Measurements from ENCODE around the gene TJP2.

Gene TJP2

DNA sequence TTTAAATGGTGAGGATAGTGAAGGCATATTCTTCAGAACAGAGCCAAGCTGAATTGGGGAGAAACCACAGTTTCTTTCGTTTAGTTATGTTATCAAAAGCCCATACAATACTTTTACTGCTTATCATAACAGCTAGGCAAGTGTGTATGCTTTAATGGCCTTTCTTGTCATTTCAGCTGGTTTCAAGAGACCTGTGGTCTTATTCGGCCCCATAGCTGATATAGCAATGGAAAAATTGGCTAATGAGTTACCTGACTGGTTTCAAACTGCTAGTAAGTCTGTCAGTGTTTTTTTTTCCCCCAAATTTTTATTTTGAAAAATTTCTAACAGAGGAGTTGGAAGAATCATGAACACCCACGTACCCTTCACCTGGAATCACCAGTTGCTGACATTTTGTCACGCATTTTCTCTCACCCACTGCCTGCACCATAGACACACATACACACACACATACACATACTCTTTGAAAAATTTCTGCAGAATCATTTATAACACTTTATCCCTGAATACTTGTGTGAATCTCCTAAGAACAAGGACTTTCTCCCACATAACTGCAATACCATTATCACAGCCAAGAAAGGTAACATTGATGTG lies 63.7 kb downstream of the TJP2 start:
- no peak for ATAC-seq

- no peak for ATAC-seq
These were observed 69.0 kb downstream of the TJP2 start for GRCh38 chr9:69243116-69243515.

- ATAC-seq: no peak
These were observed 72.6 kb downstream of the TJP2 start for GRCh38 chr9:69246629-69247028.

DNA sequence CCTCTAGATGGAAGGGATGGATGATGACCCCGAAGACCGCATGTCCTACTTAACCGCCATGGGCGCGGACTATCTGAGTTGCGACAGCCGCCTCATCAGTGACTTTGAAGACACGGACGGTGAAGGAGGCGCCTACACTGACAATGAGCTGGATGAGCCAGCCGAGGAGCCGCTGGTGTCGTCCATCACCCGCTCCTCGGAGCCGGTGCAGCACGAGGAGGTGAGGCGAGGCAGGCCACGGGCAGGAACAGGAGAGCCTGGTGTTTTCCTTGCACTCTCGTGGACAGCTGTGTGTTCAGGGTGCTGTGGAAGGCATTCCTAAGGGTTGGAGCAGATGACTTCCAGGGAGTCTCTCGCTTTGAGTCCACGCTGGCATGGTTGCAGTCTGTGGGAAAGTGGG lies 73.9 kb downstream of the TJP2 start:
- ATAC-seq: no peak

GRCh38 chr9:69249337-69249736 lies 75.3 kb downstream of the TJP2 start:
- ATAC-seq: no peak

GRCh38 chr9:69250681-69251080 lies 76.6 kb downstream of the TJP2 start:
- ATAC-seq: no peak

DNA sequence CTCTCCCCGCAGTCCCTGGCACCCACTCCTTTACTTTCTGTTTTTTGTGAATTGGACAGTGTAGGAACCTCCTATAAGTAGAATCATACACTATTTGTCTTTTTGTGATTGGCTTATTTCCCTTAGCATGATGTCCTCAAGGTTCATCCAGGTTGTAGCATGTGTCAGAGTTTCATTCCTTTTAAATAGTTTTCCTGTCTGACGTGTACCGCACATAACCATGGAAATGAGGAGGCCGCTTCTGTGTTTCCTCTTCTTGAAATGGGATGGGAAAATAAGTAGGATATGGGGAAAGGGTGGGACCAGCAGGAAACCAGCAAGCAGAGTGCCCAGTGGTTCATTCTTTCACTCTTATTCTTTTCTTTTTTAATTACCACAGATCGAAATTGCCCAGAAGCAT lies 78.4 kb downstream of the TJP2 start:
- no peak for ATAC-seq

DNA sequence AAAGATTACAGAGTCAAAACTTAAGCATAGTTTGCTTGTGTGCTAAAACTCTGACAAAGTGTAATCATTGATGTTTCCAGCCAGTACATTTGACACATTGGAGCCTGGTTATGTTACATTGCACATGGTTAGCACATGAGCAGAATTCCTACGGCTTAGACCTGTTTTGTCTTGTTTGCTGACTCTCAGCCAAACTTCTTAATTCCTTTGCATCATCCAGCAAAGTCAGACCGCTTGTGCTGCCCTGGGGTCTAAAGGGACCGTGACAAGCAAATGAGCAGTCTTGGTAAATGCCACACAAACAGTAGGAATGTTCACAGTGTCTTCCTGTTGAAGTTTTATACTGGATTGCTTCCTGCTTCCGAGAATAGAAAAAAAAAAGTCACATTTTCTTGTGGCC lies 79.0 kb downstream of the TJP2 start:
- no peak for ATAC-seq

GRCh38 chr9:69254223-69254622 lies 80.1 kb downstream of the TJP2 start:
- no peak for ATAC-seq

DNA sequence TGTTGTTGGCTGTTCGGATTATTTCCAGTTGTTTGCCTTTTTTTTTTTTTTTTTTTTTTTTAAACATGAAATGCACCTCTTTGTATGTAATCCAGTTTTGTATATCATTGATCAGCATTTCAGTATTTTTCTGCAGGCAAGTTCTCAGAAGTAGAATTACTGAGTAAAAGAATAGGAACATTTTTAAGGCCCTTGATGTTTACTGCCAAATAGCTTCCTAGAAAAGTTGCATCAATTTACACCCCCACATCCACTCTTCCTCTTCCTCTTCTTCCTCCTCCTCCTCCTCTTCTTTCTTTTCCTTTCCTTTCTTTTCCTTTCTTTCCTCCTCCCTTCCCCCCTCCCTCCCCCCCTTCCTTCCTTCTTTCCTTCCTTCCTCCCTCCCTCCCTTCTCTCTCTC lies 81.5 kb downstream of the TJP2 start:
- ATAC-seq: no peak

- no peak for ATAC-seq
These were observed 84.5 kb downstream of the TJP2 start for GRCh38 chr9:69258551-69258950.

- no peak for ATAC-seq
These were observed 86.1 kb downstream of the TJP2 start for GRCh38 chr9:69260161-69260560.

- no peak for ATAC-seq
These were observed 87.6 kb downstream of the TJP2 start for GRCh38 chr9:69261636-69262035.

DNA sequence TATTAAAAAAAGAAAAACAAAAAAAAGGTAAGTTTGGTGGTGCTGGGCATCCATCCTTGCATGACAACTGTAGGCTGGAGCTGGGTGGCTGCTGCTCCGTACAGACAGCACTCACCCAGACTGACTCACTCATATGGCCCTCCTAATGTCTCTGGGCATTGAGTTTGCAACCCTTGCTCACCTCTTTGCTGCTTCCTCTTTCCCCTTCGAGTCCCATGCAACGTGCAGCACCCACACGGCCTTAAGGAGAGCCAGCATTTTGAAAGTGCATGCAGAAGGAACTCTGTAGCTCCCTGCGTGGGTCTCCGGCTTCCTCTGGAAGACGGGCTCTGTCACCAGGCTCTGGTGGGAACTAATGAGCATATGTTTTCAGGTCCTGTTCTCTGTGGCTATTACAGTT lies 90.4 kb downstream of the TJP2 start:
- ATAC-seq: no peak

- no peak for ATAC-seq
These were observed 91.8 kb downstream of the TJP2 start for GRCh38 chr9:69265891-69266290.

GRCh38 chr9:69272212-69272611 lies 98.1 kb downstream of the TJP2 start:
- no peak for ATAC-seq

DNA sequence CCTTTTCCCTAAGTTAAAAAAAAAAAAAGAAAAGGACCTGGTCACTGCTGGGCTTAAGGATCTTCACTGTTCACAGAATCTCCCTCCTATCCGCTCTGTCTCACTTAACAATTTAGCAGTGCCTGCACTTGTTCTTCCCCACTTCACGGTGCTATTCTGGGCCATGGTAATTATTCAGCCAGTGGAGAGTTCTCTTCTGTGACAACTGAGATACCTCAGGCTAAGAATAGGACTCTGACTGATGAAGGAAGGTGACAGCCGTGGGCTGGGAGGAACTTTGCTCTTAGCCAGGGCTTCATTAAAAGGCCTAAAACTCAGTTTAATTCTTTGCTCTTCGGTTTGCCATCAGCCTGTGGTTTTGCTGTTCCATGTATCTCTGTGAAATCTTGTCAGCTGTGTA lies 99.1 kb downstream of the TJP2 start:
- ATAC-seq: no peak

DNA sequence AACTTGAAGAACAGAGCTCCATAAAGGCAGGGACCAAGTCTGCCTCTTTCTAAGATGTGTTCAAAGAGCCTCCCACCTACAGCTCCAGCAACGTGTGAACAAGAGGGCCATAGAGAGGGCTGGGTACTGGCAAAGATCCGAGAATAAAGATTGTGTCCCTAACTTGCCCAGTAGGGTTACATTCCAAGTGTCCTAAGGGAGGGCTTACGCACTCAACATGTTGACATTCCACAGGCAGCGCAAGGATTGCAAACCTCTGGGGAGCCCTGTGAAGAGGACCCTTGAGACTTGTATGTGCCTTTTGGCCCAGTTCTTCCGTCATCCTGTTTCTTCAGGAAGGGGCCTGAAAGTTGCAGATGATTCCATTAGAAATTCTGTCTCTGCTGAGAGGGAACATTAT lies 102.7 kb downstream of the TJP2 start:
- ATAC-seq: no peak

DNA sequence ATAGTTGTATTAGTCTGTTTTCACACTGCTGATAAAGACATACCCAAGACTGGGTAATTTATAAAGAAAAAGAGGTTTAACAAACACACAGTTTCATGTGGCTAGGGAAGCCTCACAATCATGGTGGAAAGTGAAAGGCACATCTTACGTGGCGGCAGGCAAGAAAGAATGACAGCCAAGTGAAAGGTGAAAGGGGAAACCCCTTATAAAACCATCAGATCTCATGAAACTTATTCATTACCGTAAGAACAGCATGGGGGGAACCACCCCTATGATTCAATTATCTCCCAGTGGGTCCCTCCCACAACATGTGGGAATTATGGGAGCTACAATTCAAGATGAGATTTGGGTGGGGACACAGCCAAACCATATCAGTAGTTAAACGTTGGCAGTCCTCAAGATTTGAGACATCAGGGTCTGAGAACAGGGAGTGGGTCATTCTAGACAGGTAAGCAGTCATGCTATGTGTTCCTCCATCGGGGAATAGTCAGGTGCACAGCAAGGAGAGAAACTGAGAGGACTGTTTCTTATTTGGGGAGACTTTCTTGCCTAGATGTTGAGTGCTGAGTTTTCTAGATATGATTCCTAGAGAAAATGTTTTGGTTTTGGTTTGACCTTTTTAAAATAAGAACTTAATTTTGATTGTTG lies 105.1 kb downstream of the TJP2 start:
- peak; percentile 41 to 72 for ATAC-seq

DNA sequence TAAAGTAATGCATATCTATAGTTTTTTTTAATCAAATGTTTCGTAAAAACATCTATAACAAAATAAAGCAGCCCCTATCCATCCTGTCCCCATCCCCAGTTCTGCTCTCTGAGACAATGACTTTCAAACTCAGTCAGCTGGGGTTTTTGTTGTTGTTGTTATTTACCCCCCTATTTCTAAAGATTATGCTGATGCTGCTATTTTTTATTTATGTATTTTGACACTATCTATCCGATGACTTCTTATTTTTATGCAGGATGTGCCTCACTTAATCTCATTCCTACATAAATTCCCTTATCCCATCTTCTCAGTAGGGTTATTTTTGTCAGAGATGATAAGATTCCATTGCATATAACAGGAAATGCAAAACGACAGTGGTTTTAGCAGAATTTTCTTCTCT lies 105.7 kb downstream of the TJP2 start:
- ATAC-seq: no peak

- ATAC-seq: no peak
These were observed 108.9 kb downstream of the TJP2 start for GRCh38 chr9:69283003-69283402.

- ATAC-seq: no peak
These were observed 118.0 kb downstream of the TJP2 start for GRCh38 chr9:69292078-69292477.

DNA sequence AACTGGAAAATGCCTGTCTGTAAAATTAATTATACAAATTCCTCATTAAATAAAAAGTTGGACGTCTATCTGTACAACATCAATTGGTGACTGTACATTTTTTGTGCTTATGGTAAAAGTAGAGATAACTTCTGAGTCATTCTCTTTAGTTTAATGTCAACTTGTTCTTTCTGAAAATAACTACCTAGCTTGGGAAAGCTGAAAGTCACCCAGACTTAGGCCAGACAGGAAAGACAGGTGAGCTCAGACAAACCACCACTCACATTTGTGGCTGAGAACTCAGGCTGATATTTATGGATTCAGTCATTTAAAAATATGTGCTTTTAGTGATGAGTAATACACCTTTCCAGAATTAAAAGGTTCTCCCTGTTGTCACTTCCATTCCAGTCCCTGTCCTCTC lies 119.1 kb downstream of the TJP2 start:
- no peak for ATAC-seq

DNA sequence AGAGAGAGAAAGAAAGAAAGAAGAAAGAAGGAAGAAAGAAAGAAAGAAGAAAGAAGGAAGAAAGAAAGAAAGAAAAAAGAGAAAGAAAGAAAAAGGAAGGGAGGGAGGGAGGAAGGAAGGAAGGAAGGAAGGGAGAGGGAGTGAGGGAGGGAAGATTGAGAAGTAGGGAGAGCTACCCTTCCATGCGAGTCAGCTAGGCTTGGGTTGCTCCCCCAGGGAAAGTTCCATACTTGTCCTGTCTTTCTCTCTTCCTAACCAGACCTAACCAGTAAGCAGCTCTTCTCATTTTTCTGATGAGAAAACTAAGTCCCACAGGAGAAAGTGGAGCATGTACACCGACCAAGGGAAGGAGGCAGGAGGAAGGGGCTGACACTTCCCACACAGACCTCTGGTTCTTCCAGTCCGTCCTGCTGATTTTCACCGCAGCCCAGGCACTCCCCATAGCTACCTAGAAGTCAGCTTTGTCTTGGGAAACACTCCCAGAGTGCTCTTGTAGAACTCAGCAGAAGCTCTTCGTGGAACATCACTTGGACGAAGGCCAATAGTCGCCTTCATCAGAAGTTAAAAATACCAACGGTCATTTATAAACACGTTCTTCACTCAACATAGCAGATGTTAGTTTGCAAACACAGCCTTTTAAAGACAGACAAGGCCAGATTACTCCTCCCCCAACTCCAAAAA lies 121.9 kb downstream of the TJP2 start:
- ATAC-seq: no peak

All from activated CD4-positive, CD25-positive, alpha-beta regulatory T cell treated with anti-CD3 and anti-CD28 coated beads, Interleukin-2, amount 50 U/mL, for 24 hours (primary cell).